K562 (cell line): ENCODE results near the gene GREB1. TPM values are rescaled to one million over a fixed set of nuclear protein-coding genes. Genes with fewer than 3 reads are reported as not detected.

Source experiments
- ATAC-seq: fragments of 200-7000 bp; cut with Tn5 transposase; 3 replicates; pipeline ENCODE4 v1.9.1; 2020; ENCODE audit warnings: moderate library complexity
- BruUV-seq: library from RNA; stranded (reverse); fragments of 400-500 nt; replicated peaks from 2 replicates; lab custom pipeline; 2021; lab: Mats Ljungman, UMichigan
- CTCF ChIA-PET: fragments of 300-600 bp; formaldehyde crosslinking; extraction: SDS; loops from one replicate; lab custom pipeline; 2021; ENCODE audit warnings: low intra/inter-chr PET ratio; lab: Yijun Ruan, JAX
- POLR2A ChIA-PET: fragments of 300-600, 350-650 bp; sonication (Branson Sonifier 250); formaldehyde crosslinking; extraction: SDS; loops from one replicate; lab custom pipeline; 2021; ENCODE audit warnings: antibody characterized with exemption, inconsistent platforms; lab: Yijun Ruan, JAX
- DNase-seq, 4 experiments: peaks; one replicate each; pipeline versions ENCODE4 v3.0.0 to v3.0.0-alpha.2; 2011 to 2018; ENCODE audit warnings: low spot score in 3 of 4, mixed read lengths in 3 of 4; ENCODE audit errors: extremely low read depth in 1 of 4
- FAIRE-seq: peaks from 2 replicates; lab custom pipeline; 2011; peaks lifted over from hg19 to GRCh38; lab: Jason Lieb, UNC
- H2AFZ ChIP-seq: 2 replicates; pipeline ENCODE4 v1.6.0; 2011; ENCODE audit warnings: low read depth, low read length, control low read depth, inconsistent platforms
- H3K27ac ChIP-seq: fragments of 200-600 bp; 3 replicates; pipeline ENCODE4 v1.8.0; 2011; ENCODE audit warnings: low read depth, mild to moderate bottlenecking, control low read depth, inconsistent platforms, low read length, moderate library complexity, mixed read lengths; ENCODE audit errors: extremely low read depth
- H3K27me3 ChIP-seq, 2 experiments: fragments of 300-600 bp in 1 of 2; 2 replicates in 1 of 2; 3 replicates in 1 of 2; pipeline versions ENCODE4 v1.6.0 to v1.8.0; 2011; ENCODE audit warnings: inconsistent platforms in 2 of 2, low read length in 2 of 2, mild to moderate bottlenecking in 1 of 2, mixed read lengths in 1 of 2, moderate library complexity in 1 of 2; ENCODE audit not compliant: control insufficient read depth in 2 of 2, insufficient read depth in 2 of 2
- H3K36me3 ChIP-seq: fragments of 300-600 bp; 3 replicates; pipeline ENCODE4 v1.8.0; 2011; ENCODE audit warnings: mild to moderate bottlenecking, low read length, inconsistent platforms; ENCODE audit not compliant: control insufficient read depth, insufficient read depth
- H3K4me1 ChIP-seq, 2 experiments: fragments of 200-600 bp in 1 of 2; replicated peaks in 1 of 2; 2 replicates in 1 of 2; 3 replicates in 1 of 2; pipeline versions ENCODE4 v1.5.1 to v1.8.0; 2011; ENCODE audit warnings: inconsistent platforms in 2 of 2, low read length in 2 of 2, mild to moderate bottlenecking in 1 of 2, mixed read lengths in 1 of 2, moderate library complexity in 1 of 2; ENCODE audit not compliant: control insufficient read depth in 2 of 2, insufficient read depth in 2 of 2
- H3K4me2 ChIP-seq: 2 replicates; pipeline ENCODE4 v1.6.1; 2011; ENCODE audit warnings: low read length, control low read depth, inconsistent platforms, mixed read lengths; ENCODE audit not compliant: insufficient read depth
- H3K4me3 ChIP-seq: fragments of 200-600 bp; sonication (generic), shearing (Covaris generic); 2 replicates; pipeline ENCODE4 v1.5.1; 2016; ENCODE audit warnings: control low read depth, inconsistent platforms
- H3K79me2 ChIP-seq: fragments of 200-600 bp; 3 replicates; pipeline ENCODE4 v1.8.0; 2011; ENCODE audit warnings: low read length, inconsistent platforms; ENCODE audit not compliant: control insufficient read depth, insufficient read depth
- H3K9ac ChIP-seq, 2 experiments: 2 replicates each; pipeline versions ENCODE4 v1.6.0 to v1.6.1; 2011; ENCODE audit warnings: low read depth in 2 of 2, low read length in 2 of 2, control low read depth in 1 of 2, inconsistent platforms in 1 of 2, mild to moderate bottlenecking in 1 of 2, mixed read lengths in 1 of 2; ENCODE audit not compliant: insufficient read depth in 1 of 2
- H3K9me1 ChIP-seq: one replicate; pipeline ENCODE4 v1.6.0; 2011; ENCODE audit warnings: inconsistent platforms, mild to moderate bottlenecking, low read length, moderate library complexity; ENCODE audit not compliant: control insufficient read depth, insufficient read depth
- H3K9me3 ChIP-seq: replicated peaks from 2 replicates; pipeline ENCODE4 v1.5.1; 2011; ENCODE audit warnings: low read depth, low read length, inconsistent platforms; ENCODE audit not compliant: control insufficient read depth, insufficient read depth
- H4K20me1 ChIP-seq: replicated peaks from 2 replicates; pipeline ENCODE4 v1.6.1; 2011; ENCODE audit warnings: low read length, inconsistent platforms, mixed read lengths; ENCODE audit not compliant: control insufficient read depth, insufficient read depth
- ADNP ChIP-seq: fragments of 200-800 bp; sonication (Bioruptor generic); IDR thresholded peaks from 2 replicates; pipeline ENCODE4 v1.6.1; 2016; ENCODE audit warnings: missing genetic modification characterization, missing compliant biosample characterization
- HMG20A ChIP-seq: fragments of 450-650 bp; formaldehyde crosslinking; conservative IDR thresholded peaks from 2 replicates; pipeline ENCODE4 v1.4.0; 2020; ENCODE audit warnings: mild to moderate bottlenecking, mixed read lengths
- HMG20B ChIP-seq: fragments of 250-450 bp; sonication (Bioruptor Pico); IDR thresholded peaks from 2 replicates; pipeline ENCODE4 v1.5.0; 2021; ENCODE audit warnings: mild to moderate bottlenecking
- HNRNPK ChIP-seq: fragments of 200-400 bp; formaldehyde crosslinking; IDR thresholded peaks from one replicate; pipeline ENCODE4 v1.6.1; 2018; ENCODE audit warnings: mild to moderate bottlenecking, low read depth, low read length; ENCODE audit not compliant: poor library complexity, severe bottlenecking
- MAFK ChIP-seq: IDR thresholded peaks from 2 replicates; pipeline ENCODE4 v1.6.1; 2011; ENCODE audit warnings: low read length, improper control_type of control experiment
- SRSF7 ChIP-seq: fragments of 200-400 bp; formaldehyde crosslinking; optimal IDR thresholded peaks from 2 replicates; pipeline ENCODE3; 2017; ENCODE audit warnings: mild to moderate bottlenecking, low read depth, low read length
- STAT6 ChIP-seq: sonication (generic); formaldehyde crosslinking; IDR thresholded peaks from 2 replicates; pipeline ENCODE4 v1.8.1; 2023; ENCODE audit warnings: mild to moderate bottlenecking, missing genetic modification reagents
- ZNF133 ChIP-seq: fragments of 250-450 bp; sonication (Bioruptor Pico); IDR thresholded peaks from 2 replicates; pipeline ENCODE4 v1.4.0; 2020; ENCODE audit warnings: mild to moderate bottlenecking
- ZNF174 ChIP-seq: fragments of 250-450 bp; sonication (Bioruptor Pico); IDR thresholded peaks from 2 replicates; pipeline ENCODE4 v1.4.0; 2020; ENCODE audit warnings: mild to moderate bottlenecking
- ZNF449 ChIP-seq: fragments of 250-450 bp; sonication (Bioruptor Pico); IDR thresholded peaks from 2 replicates; pipeline ENCODE4 v1.8.0; 2022; ENCODE audit warnings: moderate library complexity, mild to moderate bottlenecking, inconsistent platforms
- ZNF695 ChIP-seq: fragments of 450-650 bp; formaldehyde crosslinking; IDR thresholded peaks from 2 replicates; pipeline ENCODE4 v1.4.0; 2020; ENCODE audit warnings: mild to moderate bottlenecking, moderate library complexity
- WGBS: fragments of 100-300 bp; shearing (Covaris generic); methylation state at CpG from one replicate; pipeline ENCODE4 v1.1.6; 2016; ENCODE audit warnings: low coverage, mixed read lengths; ENCODE audit not compliant: insufficient coverage; ENCODE audit errors: missing lambda C conversion rate; 5-methylcytosine and 5-hydroxymethylcytosine counted together
- in situ Hi-C: fragments of 300-500 bp; cut with MboI; formaldehyde crosslinking; loops from 4 replicates; pipeline ENCODE4 v1.15.0; 2018; ENCODE audit warnings: inconsistent platforms, mixed read lengths
- intact Hi-C: fragments of 100-400 bp; cut with micrococcal nuclease; formaldehyde crosslinking; loops from 2 replicates; pipeline ENCODE4 v1.14.2; 2022
- polyA plus RNA-seq, 8 experiments: library from polyadenylated mRNA; depleted of rRNA in 4 of 8; stranded (reverse) in 5 of 8; unstranded in 3 of 8; fragments of >200 nt; fragmentation: Nextera tagmentation in 2 of 8; fragmentation: Illumina TruSeq in 1 of 8; extraction: Ambion mirVana in 2 of 8; extraction: Trizol in 1 of 8; gene quantifications; 2 replicates each; pipeline versions ENCODE4 v1.2.1 to v1.2.3, GENCODE V29; 2011 to 2014; ENCODE audit warnings: inconsistent platforms in 1 of 8, missing spikeins in 1 of 8
- total RNA-seq, 7 experiments: library from RNA; depleted of rRNA in 6 of 7; stranded (reverse); fragments of >200 nt in 6 of 7; fragmentation: Illumina TruSeq in 2 of 7; extraction: Trizol in 2 of 7; gene quantifications; 2 replicates each; pipeline versions ENCODE4 v1.2.1 to v1.2.3, GENCODE V29; 2011 to 2021; ENCODE audit warnings: low replicate concordance in 1 of 7
- TF ChIP-seq, protein P1 (sequence below), 2 experiments: fragments of 200-800 bp in 1 of 2; sonication (Bioruptor generic) in 1 of 2; sonication (generic) in 1 of 2; formaldehyde crosslinking in 1 of 2; IDR thresholded peaks in 1 of 2; conservative IDR thresholded peaks in 1 of 2; 2 replicates each; pipeline versions ENCODE4 v1.5.0 to v1.6.1; 2016 to 2020; ENCODE audit warnings: missing compliant biosample characterization in 1 of 2, missing genetic modification characterization in 1 of 2, missing genetic modification reagents in 1 of 2
- TF ChIP-seq, protein P2 (sequence below): fragments of 450-650 bp; IDR thresholded peaks from 2 replicates; pipeline ENCODE4 v1.6.1; 2017; ENCODE audit warnings: antibody characterized with exemption, mild to moderate bottlenecking

The GREB1 gene
- total and polyA plus RNA-seq, 9 of the 15 experiments (the other 6 are each of a cell fraction or from before 2014, with no cell fraction given) = 0.04 to 0.86 (median 0.10) TPM; not detected in 1

DNA sequence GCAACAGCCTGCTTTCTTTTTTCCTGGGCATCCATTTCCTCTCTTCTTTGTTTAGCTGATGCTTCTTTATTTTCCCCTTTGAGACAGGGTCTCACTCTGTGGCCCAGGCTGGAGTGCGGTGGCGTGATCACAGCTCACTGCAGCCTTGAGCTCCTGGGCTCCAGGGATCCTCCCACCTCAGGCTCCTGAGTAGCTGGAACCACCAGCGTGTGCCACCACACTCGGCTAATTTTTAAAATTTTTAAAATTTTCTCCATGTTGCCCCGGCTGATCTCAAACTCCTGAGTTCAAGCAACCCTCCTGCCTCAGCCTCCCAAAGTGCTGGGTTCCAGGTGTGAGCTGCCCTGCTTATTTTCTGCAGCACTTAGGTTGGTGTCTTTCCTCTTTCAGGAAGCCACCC is 77.4 kb downstream of the GREB1 start:
- no peaks in the 10 kb centered on the region for H3K36me3 ChIP-seq
- BruUV-seq = no TSS peak
- no peak overlapping the region for H2AFZ ChIP-seq
- DNase-seq (no peak), ATAC-seq (no peak), FAIRE-seq (no peak)
- no peaks in the 10 kb centered on the region for H3K79me2 ChIP-seq
- 9% methylated on average over 5 of the region's 5 CpGs for WGBS
- peaks cover 0 to 4% of the 10 kb centered on the region in 2 experiments; a peak in 2 of 5 replicates for H3K4me1 ChIP-seq
- H3K27me3 ChIP-seq = peaks cover 48 to 68% of the 10 kb centered on the region in 2 experiments
- POLR2A ChIA-PET = interaction anchor here (1.1 kb wide), 1 partner anchor 13 kb away, joined by 5 read pairs; no protein-coding TSS in a partner anchor
- CTCF ChIA-PET = no interaction called here
- H3K4me2 ChIP-seq = no peak overlapping the region
- no peak overlapping the region for H3K9ac ChIP-seq
- in situ Hi-C loops = no loop called here
- no peaks in the 10 kb centered on the region for H3K9me3 ChIP-seq
- H4K20me1 ChIP-seq = 0 out of 2 replicates have a peak, but pooled peaks cover 6% of the 10 kb centered on the region
- H3K27ac ChIP-seq = no peak overlapping the region
- no peak overlapping the region for H3K4me3 ChIP-seq
- intact Hi-C loops = no loop called here
- H3K9me1 ChIP-seq = no peaks in the 10 kb centered on the region
- no peak for TF ChIP-seq ZNF174 (CRISPR knock-in tag)
- TF ChIP-seq STAT6 (CRISPR knock-in tag) = no peak
- no peak for TF ChIP-seq HMG20B
- TF ChIP-seq ADNP = no peak
- TF ChIP-seq ZNF695 (CRISPR knock-in tag) = no peak
- TF ChIP-seq SRSF7 = no peak
- no peak for TF ChIP-seq HMG20A (CRISPR knock-in tag)
- TF ChIP-seq, protein P1, sequence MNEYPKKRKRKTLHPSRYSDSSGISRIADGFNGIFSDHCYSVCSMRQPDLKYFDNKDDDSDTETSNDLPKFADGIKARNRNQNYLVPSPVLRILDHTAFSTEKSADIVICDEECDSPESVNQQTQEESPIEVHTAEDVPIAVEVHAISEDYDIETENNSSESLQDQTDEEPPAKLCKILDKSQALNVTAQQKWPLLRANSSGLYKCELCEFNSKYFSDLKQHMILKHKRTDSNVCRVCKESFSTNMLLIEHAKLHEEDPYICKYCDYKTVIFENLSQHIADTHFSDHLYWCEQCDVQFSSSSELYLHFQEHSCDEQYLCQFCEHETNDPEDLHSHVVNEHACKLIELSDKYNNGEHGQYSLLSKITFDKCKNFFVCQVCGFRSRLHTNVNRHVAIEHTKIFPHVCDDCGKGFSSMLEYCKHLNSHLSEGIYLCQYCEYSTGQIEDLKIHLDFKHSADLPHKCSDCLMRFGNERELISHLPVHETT (CRISPR knock-in tag; conservative IDR thresholded peaks at IDR 0.05 in 1 of 2, IDR thresholded peaks at IDR 0.05 in 1 of 2) = no peak
- TF ChIP-seq, protein P2, sequence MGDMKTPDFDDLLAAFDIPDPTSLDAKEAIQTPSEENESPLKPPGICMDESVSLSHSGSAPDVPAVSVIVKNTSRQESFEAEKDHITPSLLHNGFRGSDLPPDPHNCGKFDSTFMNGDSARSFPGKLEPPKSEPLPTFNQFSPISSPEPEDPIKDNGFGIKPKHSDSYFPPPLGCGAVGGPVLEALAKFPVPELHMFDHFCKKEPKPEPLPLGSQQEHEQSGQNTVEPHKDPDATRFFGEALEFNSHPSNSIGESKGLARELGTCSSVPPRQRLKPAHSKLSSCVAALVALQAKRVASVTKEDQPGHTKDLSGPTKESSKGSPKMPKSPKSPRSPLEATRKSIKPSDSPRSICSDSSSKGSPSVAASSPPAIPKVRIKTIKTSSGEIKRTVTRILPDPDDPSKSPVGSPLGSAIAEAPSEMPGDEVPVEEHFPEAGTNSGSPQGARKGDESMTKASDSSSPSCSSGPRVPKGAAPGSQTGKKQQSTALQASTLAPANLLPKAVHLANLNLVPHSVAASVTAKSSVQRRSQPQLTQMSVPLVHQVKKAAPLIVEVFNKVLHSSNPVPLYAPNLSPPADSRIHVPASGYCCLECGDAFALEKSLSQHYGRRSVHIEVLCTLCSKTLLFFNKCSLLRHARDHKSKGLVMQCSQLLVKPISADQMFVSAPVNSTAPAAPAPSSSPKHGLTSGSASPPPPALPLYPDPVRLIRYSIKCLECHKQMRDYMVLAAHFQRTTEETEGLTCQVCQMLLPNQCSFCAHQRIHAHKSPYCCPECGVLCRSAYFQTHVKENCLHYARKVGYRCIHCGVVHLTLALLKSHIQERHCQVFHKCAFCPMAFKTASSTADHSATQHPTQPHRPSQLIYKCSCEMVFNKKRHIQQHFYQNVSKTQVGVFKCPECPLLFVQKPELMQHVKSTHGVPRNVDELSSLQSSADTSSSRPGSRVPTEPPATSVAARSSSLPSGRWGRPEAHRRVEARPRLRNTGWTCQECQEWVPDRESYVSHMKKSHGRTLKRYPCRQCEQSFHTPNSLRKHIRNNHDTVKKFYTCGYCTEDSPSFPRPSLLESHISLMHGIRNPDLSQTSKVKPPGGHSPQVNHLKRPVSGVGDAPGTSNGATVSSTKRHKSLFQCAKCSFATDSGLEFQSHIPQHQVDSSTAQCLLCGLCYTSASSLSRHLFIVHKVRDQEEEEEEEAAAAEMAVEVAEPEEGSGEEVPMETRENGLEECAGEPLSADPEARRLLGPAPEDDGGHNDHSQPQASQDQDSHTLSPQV = no peak
- TF ChIP-seq MAFK = no peak
- TF ChIP-seq ZNF133 (CRISPR knock-in tag) = no peak
- TF ChIP-seq ZNF449 = no peak
- TF ChIP-seq HNRNPK = no peak
